Left lobe of liver (tissue), 2 donors: Measurements from ENCODE around the gene SUCLG2. TPM values are rescaled to one million over a fixed set of nuclear protein-coding genes. Genes with fewer than 3 reads are reported as not detected.

Experiments
- ATAC-seq: fragments of 200-7000 bp; cut with Tn5 transposase; one replicate; pipeline ENCODE4 v1.9.1; 2020; ENCODE audit warnings: mild to moderate bottlenecking, moderate library complexity
- DNase-seq: peaks from one replicate; pipeline ENCODE4 v3.0.0-alpha.2; 2020; ENCODE audit warnings: low spot score
- total RNA-seq: library from RNA; stranded (reverse); gene quantifications from one replicate; pipeline ENCODE4 v1.2.1, GENCODE V29; 2021
- donor health status: DM: no; HTN: no; CAD: no; lungs with moderate emphysema.
- donor health status: DM: no; HTN: yes; CAD: no.

The SUCLG2 gene
- total RNA-seq, 1 donor from 2014 or later: 157 TPM

GRCh38 chr3:67334588-67334987, 319.8 kb downstream of the SUCLG2 start:
- ATAC-seq: no peak
- DNase-seq: no peak

GRCh38 chr3:67329358-67329757, 325.1 kb downstream of the SUCLG2 start:
- no peak for DNase-seq
- no peak for ATAC-seq

GRCh38 chr3:67327582-67327981, 326.8 kb downstream of the SUCLG2 start:
- DNase-seq (no peak), ATAC-seq (no peak)

GRCh38 chr3:67325231-67325630, 329.2 kb downstream of the SUCLG2 start:
- no peak for DNase-seq
- no peak for ATAC-seq
